Smooth muscle cell (in vitro differentiated cells): ENCODE data around the gene LRRIQ4. TPM values are rescaled to one million over a fixed set of nuclear protein-coding genes. Genes with fewer than 3 reads are reported as not detected.

Experiments
- DNase-seq: peaks from one replicate; lab custom pipeline; 2025; ENCODE audit not compliant: unreplicated experiment; lab: John Stamatoyannopoulos, UW
- H2AFZ ChIP-seq: fragments of 200-600 bp; sonication (generic); 2 replicates; pipeline ENCODE4 v1.6.0; 2016; ENCODE audit warnings: antibody characterized with exemption, low read depth, mild to moderate bottlenecking
- H3F3A ChIP-seq: fragments of 200-600 bp; sonication (generic); 2 replicates; pipeline ENCODE4 v1.6.0; 2017; ENCODE audit warnings: antibody characterized with exemption, low read depth
- H3K27ac ChIP-seq: fragments of 200-600 bp; sonication (generic); 2 replicates; pipeline ENCODE4 v1.5.1; 2016; ENCODE audit warnings: low read depth, mild to moderate bottlenecking
- H3K27me3 ChIP-seq: fragments of 200-600 bp; sonication (generic); 2 replicates; pipeline ENCODE4 v1.6.1; 2016; ENCODE audit warnings: low read depth, mild to moderate bottlenecking
- H3K36me3 ChIP-seq: fragments of 200-600 bp; sonication (generic); 2 replicates; pipeline ENCODE4 v1.5.1; 2016; ENCODE audit warnings: low read depth
- H3K4me1 ChIP-seq: fragments of 200-600 bp; sonication (generic); 2 replicates; pipeline ENCODE4 v1.5.1; 2016; ENCODE audit warnings: low read depth
- H3K4me2 ChIP-seq: fragments of 200-600 bp; sonication (generic); 2 replicates; pipeline ENCODE4 v1.6.0; 2016; ENCODE audit warnings: mild to moderate bottlenecking
- H3K4me3 ChIP-seq: fragments of 200-600 bp; sonication (generic); 2 replicates; pipeline ENCODE4 v1.5.1; 2016; ENCODE audit warnings: mild to moderate bottlenecking
- H3K79me2 ChIP-seq: fragments of 200-600 bp; sonication (generic); 2 replicates; pipeline ENCODE4 v1.6.0; 2016; ENCODE audit warnings: low read depth, mild to moderate bottlenecking
- H3K9ac ChIP-seq: fragments of 200-600 bp; sonication (generic); 2 replicates; pipeline ENCODE4 v1.6.0; 2016; ENCODE audit warnings: low read depth
- H3K9me3 ChIP-seq: fragments of 200-600 bp; sonication (generic); replicated peaks from 2 replicates; pipeline ENCODE4 v1.5.1; 2016; ENCODE audit warnings: low read depth
- H4K20me1 ChIP-seq: fragments of 200-600 bp; sonication (generic); 2 replicates; pipeline ENCODE4 v1.6.0; 2016; ENCODE audit warnings: low read depth
- CTCF ChIP-seq: fragments of 200-600 bp; sonication (generic); IDR thresholded peaks from 2 replicates; pipeline ENCODE4 v1.5.1; 2017; ENCODE audit warnings: borderline replicate concordance, mild to moderate bottlenecking, antibody characterized with exemption; ENCODE audit not compliant: insufficient read depth, poor library complexity, severe bottlenecking
- WGBS: methylation state at CpG from one replicate; pipeline ENCODE4 v1.1.7; 2016; ENCODE audit warnings: low lambda C conversion rate; 5-methylcytosine and 5-hydroxymethylcytosine counted together
- polyA plus RNA-seq: library from polyadenylated mRNA; unstranded; fragments of >200 nt; fragmentation: Nextera tagmentation; extraction: Ambion mirVana; gene quantifications from 2 replicates; pipeline ENCODE4 v1.2.1, GENCODE V29; 2016
- total RNA-seq: library from RNA; depleted of rRNA; stranded (reverse); fragments of >200 nt; gene quantifications from 2 replicates; pipeline ENCODE4 v1.2.3, GENCODE V29; 2014

LRRIQ4 gene
- total and polyA plus RNA-seq, 2 experiments from 2014 or later, result 0.18 TPM; not detected in 1

GRCh38 chr3:169822983-169823382, 10.3 kb downstream of the LRRIQ4 start:
- Histone ChIP-seq H3K27ac (no peak overlapping the region), H3K4me3 (no peak overlapping the region), H3K27me3 (no peaks in the 10 kb centered on the region), H3K9me3 (no peaks in the 10 kb centered on the region), H3K4me2 (no peak overlapping the region), H3K9ac (no peak overlapping the region), H3F3A (no peaks in the 10 kb centered on the region), H4K20me1 (no peaks in the 10 kb centered on the region), H2AFZ (no peak overlapping the region), H3K4me1 (no peaks in the 10 kb centered on the region), H3K36me3 (no peaks in the 10 kb centered on the region), H3K79me2 (no peaks in the 10 kb centered on the region)
- no peak for TF ChIP-seq CTCF
- WGBS, result 91% methylated on average over 6 of the region's 6 CpGs
- no peak for DNase-seq

GRCh38 chr3:169825316-169825715, 12.6 kb downstream of the LRRIQ4 start:
- no peaks in the 10 kb centered on the region for H4K20me1 ChIP-seq
- H2AFZ ChIP-seq, result no peak overlapping the region
- H3K36me3 ChIP-seq, result no peaks in the 10 kb centered on the region
- no peak overlapping the region for H3K9ac ChIP-seq
- no peak overlapping the region for H3K27ac ChIP-seq
- no peaks in the 10 kb centered on the region for H3K79me2 ChIP-seq
- no peaks in the 10 kb centered on the region for H3K27me3 ChIP-seq
- H3K9me3 ChIP-seq, result no peaks in the 10 kb centered on the region
- TF ChIP-seq CTCF, result no peak
- H3K4me2 ChIP-seq, result no peak overlapping the region
- H3F3A ChIP-seq, result no peaks in the 10 kb centered on the region
- 80% methylated on average over 3 of the region's 3 CpGs for WGBS
- H3K4me3 ChIP-seq, result no peak overlapping the region
- H3K4me1 ChIP-seq, result no peaks in the 10 kb centered on the region
- no peak for DNase-seq

GRCh38 chr3:169827712-169828111, 15.0 kb downstream of the LRRIQ4 start:
- H3K9ac ChIP-seq, result no peak overlapping the region
- no peak overlapping the region for H3K4me3 ChIP-seq
- no peak overlapping the region for H3K27ac ChIP-seq
- H3K79me2 ChIP-seq, result no peaks in the 10 kb centered on the region
- no peak overlapping the region for H3K4me2 ChIP-seq
- H3K27me3 ChIP-seq, result no peaks in the 10 kb centered on the region
- no peaks in the 10 kb centered on the region for H4K20me1 ChIP-seq
- no peaks in the 10 kb centered on the region for H3K9me3 ChIP-seq
- no peaks in the 10 kb centered on the region for H3F3A ChIP-seq
- H3K36me3 ChIP-seq, result no peaks in the 10 kb centered on the region
- TF ChIP-seq CTCF, result no peak
- no peak for DNase-seq
- 89% methylated on average over 4 of the region's 4 CpGs for WGBS
- no peak overlapping the region for H2AFZ ChIP-seq
- no peaks in the 10 kb centered on the region for H3K4me1 ChIP-seq

GRCh38 chr3:169835533-169835932, 22.9 kb downstream of the LRRIQ4 start:
- Histone ChIP-seq H3K27me3 (peaks cover 2% of the 10 kb centered on the region), H3K36me3 (no peaks in the 10 kb centered on the region), H3K9me3 (no peaks in the 10 kb centered on the region), H3K4me3 (no peak overlapping the region), H4K20me1 (no peaks in the 10 kb centered on the region), H3K79me2 (no peaks in the 10 kb centered on the region), H2AFZ (peak overlapping the region; percentile 87), H3K4me2 (no peak overlapping the region), H3K4me1 (peaks cover 5% of the 10 kb centered on the region), H3K27ac (peak overlapping the region; percentile 60), H3K9ac (no peak overlapping the region), H3F3A (peaks cover 7% of the 10 kb centered on the region)
- TF ChIP-seq CTCF, result no peak
- 79% methylated on average over 1 of the region's 1 CpG for WGBS
- DNase-seq, result no peak
